ENCODE measurements around the gene MCC.

MCC gene

DNA sequence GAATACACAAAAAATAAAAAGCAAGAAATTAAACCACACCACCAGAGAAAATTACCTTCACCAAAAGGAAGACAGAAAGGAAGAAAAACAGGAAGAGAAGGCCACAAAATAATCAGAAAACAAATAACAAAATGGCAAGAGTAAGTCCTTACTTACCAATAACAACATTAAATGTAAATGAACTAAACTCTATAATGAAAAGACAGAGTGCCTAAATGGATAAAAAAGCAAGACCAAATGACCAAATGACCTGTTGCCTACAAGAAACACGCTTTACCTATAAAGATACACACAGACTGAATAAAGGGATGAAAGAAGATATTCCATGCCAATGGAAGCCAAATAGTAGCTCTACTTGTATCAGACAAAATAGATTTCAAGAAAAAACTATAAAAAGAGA lies 140.7 kb downstream of the MCC start:
- H3K9me3 Mint-ChIP-seq: peaks cover 21% of the 10 kb centered on the region
- H3K4me1 Mint-ChIP-seq: no peaks in the 10 kb centered on the region
- peaks cover 4% of the 10 kb centered on the region for H3K36me3 Mint-ChIP-seq (ENCODE audit: low read depth)
- DNase-seq: no peak
- H3K27me3 Mint-ChIP-seq (ENCODE audit: low read depth, poor library complexity): peaks cover 8% of the 10 kb centered on the region
- TF ChIP-seq, protein P1, sequence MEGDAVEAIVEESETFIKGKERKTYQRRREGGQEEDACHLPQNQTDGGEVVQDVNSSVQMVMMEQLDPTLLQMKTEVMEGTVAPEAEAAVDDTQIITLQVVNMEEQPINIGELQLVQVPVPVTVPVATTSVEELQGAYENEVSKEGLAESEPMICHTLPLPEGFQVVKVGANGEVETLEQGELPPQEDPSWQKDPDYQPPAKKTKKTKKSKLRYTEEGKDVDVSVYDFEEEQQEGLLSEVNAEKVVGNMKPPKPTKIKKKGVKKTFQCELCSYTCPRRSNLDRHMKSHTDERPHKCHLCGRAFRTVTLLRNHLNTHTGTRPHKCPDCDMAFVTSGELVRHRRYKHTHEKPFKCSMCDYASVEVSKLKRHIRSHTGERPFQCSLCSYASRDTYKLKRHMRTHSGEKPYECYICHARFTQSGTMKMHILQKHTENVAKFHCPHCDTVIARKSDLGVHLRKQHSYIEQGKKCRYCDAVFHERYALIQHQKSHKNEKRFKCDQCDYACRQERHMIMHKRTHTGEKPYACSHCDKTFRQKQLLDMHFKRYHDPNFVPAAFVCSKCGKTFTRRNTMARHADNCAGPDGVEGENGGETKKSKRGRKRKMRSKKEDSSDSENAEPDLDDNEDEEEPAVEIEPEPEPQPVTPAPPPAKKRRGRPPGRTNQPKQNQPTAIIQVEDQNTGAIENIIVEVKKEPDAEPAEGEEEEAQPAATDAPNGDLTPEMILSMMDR (IDR thresholded peaks at IDR 0.05): no peak
- no peak overlapping the region for H3K4me3 Mint-ChIP-seq
- no peak overlapping the region for H3K27ac Mint-ChIP-seq

DNA sequence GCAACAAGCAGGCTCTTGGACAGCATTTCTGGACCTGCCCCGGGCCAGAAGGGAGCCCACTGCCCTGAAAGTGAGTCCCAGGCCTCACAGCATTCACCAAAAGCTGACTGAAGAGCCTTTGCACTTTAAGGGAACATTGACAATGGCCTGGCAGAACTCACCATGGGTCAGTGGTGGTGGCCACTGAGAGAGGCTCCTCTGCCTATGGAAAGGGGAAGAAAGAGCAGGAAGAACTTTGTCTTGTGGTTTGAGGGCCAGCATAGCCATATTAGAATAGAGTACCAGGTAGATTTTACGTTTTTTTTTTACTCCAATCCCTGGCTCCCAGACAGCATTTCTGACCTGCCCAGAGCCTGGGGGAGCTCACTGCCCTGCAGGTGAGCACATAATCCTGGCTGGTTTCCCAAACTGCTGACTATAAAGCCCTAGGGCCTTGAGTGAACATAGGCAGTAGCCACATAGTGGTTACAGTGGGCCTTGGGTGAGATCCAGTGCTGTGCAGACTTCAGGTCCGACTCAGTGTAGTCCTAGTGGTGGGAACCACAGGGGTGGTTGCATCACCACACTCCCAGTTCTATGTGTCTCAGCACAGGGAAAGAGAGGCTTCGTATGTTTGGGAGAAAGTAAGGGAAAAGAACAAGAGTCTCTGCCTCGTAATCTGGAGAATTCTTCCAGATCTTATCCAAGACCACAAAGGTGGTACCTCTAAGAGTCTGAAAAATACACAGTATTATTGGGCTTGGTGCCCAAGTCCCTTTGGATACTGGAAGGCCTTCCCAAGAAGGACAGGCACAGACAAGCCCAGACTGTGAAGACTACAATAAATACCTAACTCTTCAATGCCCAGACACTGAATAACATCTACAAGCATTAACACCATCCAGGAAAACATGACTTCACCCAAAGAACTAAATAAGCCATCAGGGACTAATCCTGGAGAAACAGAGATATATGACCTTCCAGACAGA lies 143.0 kb downstream of the MCC start:
- TF ChIP-seq, protein P1 (IDR thresholded peaks at IDR 0.05): no peak
- peaks cover 4% of the 10 kb centered on the region for H3K36me3 Mint-ChIP-seq (ENCODE audit: low read depth)
- DNase-seq: no peak
- peaks cover 8% of the 10 kb centered on the region for H3K27me3 Mint-ChIP-seq (ENCODE audit: low read depth, poor library complexity)
- H3K4me3 Mint-ChIP-seq: no peak overlapping the region
- H3K27ac Mint-ChIP-seq: no peak overlapping the region
- H3K9me3 Mint-ChIP-seq: peaks cover 21% of the 10 kb centered on the region
- H3K4me1 Mint-ChIP-seq: no peaks in the 10 kb centered on the region

DNA sequence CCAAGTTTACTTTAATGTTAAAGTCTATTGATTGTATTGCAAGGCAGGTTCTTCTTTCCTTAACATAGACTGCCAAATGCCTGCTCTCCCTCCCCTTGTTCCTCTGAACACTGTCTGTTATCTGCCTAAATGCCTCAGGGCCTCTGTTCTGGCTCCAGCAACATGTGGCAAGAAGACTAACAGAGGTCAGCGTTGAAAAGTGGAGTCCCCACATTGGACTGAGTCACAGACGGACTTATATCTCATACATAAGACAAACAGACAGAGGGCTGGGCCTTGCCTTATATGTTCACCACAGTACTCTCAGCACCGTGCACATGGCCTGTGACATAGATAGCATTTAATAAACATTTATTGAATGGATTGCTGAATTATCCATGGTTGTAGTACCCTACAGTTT lies 144.9 kb downstream of the MCC start:
- H3K27ac Mint-ChIP-seq: no peak overlapping the region
- TF ChIP-seq, protein P1 (IDR thresholded peaks at IDR 0.05): no peak
- DNase-seq: no peak
- H3K4me3 Mint-ChIP-seq: no peak overlapping the region
- peaks cover 5% of the 10 kb centered on the region for H3K27me3 Mint-ChIP-seq (ENCODE audit: low read depth, poor library complexity)
- H3K4me1 Mint-ChIP-seq: no peaks in the 10 kb centered on the region
- H3K9me3 Mint-ChIP-seq: peaks cover 14% of the 10 kb centered on the region
- H3K36me3 Mint-ChIP-seq (ENCODE audit: low read depth): peaks cover 4% of the 10 kb centered on the region

DNA sequence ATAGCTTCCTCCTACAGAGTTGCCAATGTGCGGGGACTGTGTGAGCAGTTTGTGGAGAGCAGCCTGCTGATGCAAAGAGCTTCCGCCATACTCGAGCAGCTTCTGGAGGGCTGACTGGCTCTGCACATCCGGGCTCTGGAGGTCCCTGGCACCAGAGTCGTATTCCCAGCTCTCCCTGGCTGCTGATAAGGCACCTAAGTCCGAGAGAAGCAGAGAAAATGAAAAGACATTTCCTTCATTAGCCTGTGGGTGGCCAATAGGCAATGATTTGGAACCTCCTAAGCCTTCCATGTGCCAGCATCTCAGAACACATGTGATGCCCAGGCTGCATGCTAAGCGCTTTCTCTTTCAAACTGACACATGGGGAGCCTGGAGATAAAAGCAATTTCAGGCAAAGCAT lies 147.7 kb downstream of the MCC start:
- Mint-ChIP-seq H3K4me1 (no peaks in the 10 kb centered on the region), H3K9me3 (no peaks in the 10 kb centered on the region), H3K27me3 (ENCODE audit: low read depth, poor library complexity) (peaks cover 5% of the 10 kb centered on the region), H3K36me3 (ENCODE audit: low read depth) (no peaks in the 10 kb centered on the region), H3K4me3 (no peak overlapping the region), H3K27ac (no peak overlapping the region)
- TF ChIP-seq, protein P1 (IDR thresholded peaks at IDR 0.05): no peak
- no peak for DNase-seq

DNA sequence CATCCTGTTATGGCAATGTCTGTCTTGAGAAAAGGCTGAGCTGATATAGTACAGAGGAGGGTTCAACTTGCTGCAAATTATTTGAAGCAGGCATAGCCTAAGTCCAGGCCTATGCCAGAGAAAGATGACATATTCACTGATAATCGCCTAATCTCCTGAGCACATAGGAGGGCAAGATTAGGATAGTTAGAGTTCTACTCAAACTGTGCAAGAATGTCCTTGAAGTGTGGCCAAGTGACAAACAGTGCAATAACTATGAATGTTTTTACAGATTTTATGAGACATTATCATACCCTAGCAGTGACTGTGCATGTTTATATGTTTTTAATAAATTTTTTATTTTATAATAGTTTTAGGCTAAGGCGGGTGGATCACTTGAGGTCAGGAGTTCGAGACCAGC lies 149.6 kb downstream of the MCC start:
- TF ChIP-seq, protein P1 (IDR thresholded peaks at IDR 0.05): no peak
- Mint-ChIP-seq H3K36me3 (ENCODE audit: low read depth) (no peaks in the 10 kb centered on the region), H3K27me3 (ENCODE audit: low read depth, poor library complexity) (no peaks in the 10 kb centered on the region), H3K27ac (no peak overlapping the region), H3K9me3 (no peaks in the 10 kb centered on the region), H3K4me1 (no peaks in the 10 kb centered on the region), H3K4me3 (no peak overlapping the region)
- DNase-seq: no peak
